ENCODE measurements around the gene UBAC2.
"Not testable (repeated sequence)": the region's sequence is repeated elsewhere in the genome, so short reads cannot be mapped to it uniquely, and the experiment has no call there.

The UBAC2 gene

GRCh38 chr13:99208845-99209527 lies 8.3 kb downstream of the UBAC2 start:
- H3K36me3 ChIP-seq (ENCODE audit: control insufficient read depth, insufficient read depth, low read length) = no peaks in the 10 kb centered on the region
- H3K4me2 ChIP-seq (ENCODE audit: low read length) = no peak overlapping the region
- no peak for TF ChIP-seq CTCF (IDR thresholded peaks at IDR 0.05)
- no peaks in the 10 kb centered on the region for H3K4me1 ChIP-seq
- peaks cover 11% of the 10 kb centered on the region for H3K79me2 ChIP-seq
- H3K27ac ChIP-seq = no peak overlapping the region
- H3K9ac ChIP-seq = no peak overlapping the region
- H3K27me3 ChIP-seq (ENCODE audit: control insufficient read depth, insufficient read depth, low read length) = no peaks in the 10 kb centered on the region
- H3K9me3 ChIP-seq (ENCODE audit: control insufficient read depth, low read length) = no peaks in the 10 kb centered on the region
- no peak overlapping the region for H2AFZ ChIP-seq
- H3K4me3 ChIP-seq (ENCODE audit: low read depth, low read length) = no peak overlapping the region

- H3K4me1 ChIP-seq; H3K27ac ChIP-seq; H2AFZ ChIP-seq; H3K79me2 ChIP-seq; H3K9ac ChIP-seq; H3K9me3 ChIP-seq (ENCODE audit: control insufficient read depth, low read length); H3K4me3 ChIP-seq (ENCODE audit: low read depth, low read length); H3K4me2 ChIP-seq (ENCODE audit: low read length); H3K27me3 ChIP-seq (ENCODE audit: control insufficient read depth, insufficient read depth, low read length); H3K36me3 ChIP-seq (ENCODE audit: control insufficient read depth, insufficient read depth, low read length): not testable (repeated sequence)
Measured at GRCh38 chr13:99210627-99211026, 10.0 kb downstream of the UBAC2 start.

- Histone ChIP-seq H3K36me3 (ENCODE audit: control insufficient read depth, insufficient read depth, low read length) (no peaks in the 10 kb centered on the region), H3K4me2 (ENCODE audit: low read length) (no peak overlapping the region), H3K79me2 (peaks cover 8% of the 10 kb centered on the region), H3K9me3 (ENCODE audit: control insufficient read depth, low read length) (no peaks in the 10 kb centered on the region), H3K27me3 (ENCODE audit: control insufficient read depth, insufficient read depth, low read length) (no peaks in the 10 kb centered on the region), H3K4me3 (ENCODE audit: low read depth, low read length) (no peak overlapping the region), H3K27ac (no peak overlapping the region), H3K4me1 (no peaks in the 10 kb centered on the region), H2AFZ (no peak overlapping the region), H3K9ac (no peak overlapping the region)
- TF ChIP-seq CTCF (IDR thresholded peaks at IDR 0.05) = no peak
Measured at GRCh38 chr13:99211421-99212035, 10.9 kb downstream of the UBAC2 start.

GRCh38 chr13:99214232-99214631 lies 13.6 kb downstream of the UBAC2 start:
- Histone ChIP-seq H3K36me3 (ENCODE audit: control insufficient read depth, insufficient read depth, low read length) (no peaks in the 10 kb centered on the region), H3K9ac (no peak overlapping the region), H3K4me3 (ENCODE audit: low read depth, low read length) (no peak overlapping the region), H3K4me1 (no peaks in the 10 kb centered on the region), H3K9me3 (ENCODE audit: control insufficient read depth, low read length) (no peaks in the 10 kb centered on the region), H3K27ac (no peak overlapping the region), H3K27me3 (ENCODE audit: control insufficient read depth, insufficient read depth, low read length) (no peaks in the 10 kb centered on the region), H3K4me2 (ENCODE audit: low read length) (no peak overlapping the region), H3K79me2 (peaks cover 6% of the 10 kb centered on the region), H2AFZ (no peak overlapping the region)
- no peak for TF ChIP-seq CTCF (IDR thresholded peaks at IDR 0.05)

- no peaks in the 10 kb centered on the region for H3K9me3 ChIP-seq (ENCODE audit: control insufficient read depth, low read length)
- no peaks in the 10 kb centered on the region for H3K4me1 ChIP-seq
- no peak overlapping the region for H3K4me3 ChIP-seq (ENCODE audit: low read depth, low read length)
- no peak overlapping the region for H3K27ac ChIP-seq
- no peak overlapping the region for H3K9ac ChIP-seq
- TF ChIP-seq CTCF (IDR thresholded peaks at IDR 0.05) = no peak
- H3K4me2 ChIP-seq (ENCODE audit: low read length) = no peak overlapping the region
- H3K79me2 ChIP-seq = peaks cover 9% of the 10 kb centered on the region
- no peaks in the 10 kb centered on the region for H3K36me3 ChIP-seq (ENCODE audit: control insufficient read depth, insufficient read depth, low read length)
- H3K27me3 ChIP-seq (ENCODE audit: control insufficient read depth, insufficient read depth, low read length) = no peaks in the 10 kb centered on the region
- H2AFZ ChIP-seq = no peak overlapping the region
Measured at GRCh38 chr13:99214731-99215130, 14.1 kb downstream of the UBAC2 start.
